ENCODE results near the gene ACTL6A. TPM values are rescaled to one million over a fixed set of nuclear protein-coding genes. Genes with fewer than 3 reads are reported as not detected.

ACTL6A gene
- total RNA-seq, 1 experiment from 2014 or later, result 61.9 TPM

DNA sequence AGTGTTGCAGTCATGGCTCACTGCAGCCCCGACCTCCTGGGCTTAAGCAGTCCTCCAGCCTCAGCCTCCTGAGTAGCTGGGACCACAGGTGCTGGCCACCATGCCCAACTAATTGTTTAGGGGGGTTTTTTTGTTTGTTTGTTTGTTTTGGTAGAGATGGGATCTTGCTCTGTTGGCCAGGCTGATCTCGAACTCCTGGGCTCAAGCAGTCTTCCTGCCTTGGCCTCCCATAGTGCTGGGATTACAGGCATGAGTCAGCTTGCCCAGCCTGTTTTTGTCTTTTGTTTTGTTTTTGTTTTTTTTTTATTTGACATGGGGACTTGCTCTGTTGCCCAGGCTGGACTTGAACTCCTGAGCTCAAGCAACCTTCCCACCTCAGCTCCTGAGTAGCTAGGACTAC is 59.3 kb downstream of the ACTL6A start:
- RAD21 ChIA-PET (ENCODE audit: low non-redundant PET in 1 of 2, low total read pairs in 2 of 2, uncharacterized antibody in 2 of 2, unreplicated experiment in 2 of 2), result no interaction called here
- DNase-seq (ENCODE audit: low read depth, low spot score) (no peak), ATAC-seq (no peak)
- Histone ChIP-seq H3K27me3 (ENCODE audit: insufficient read depth, low read length) (no peaks in the 10 kb centered on the region), H3K27ac (ENCODE audit: low read depth, low read length) (no peak overlapping the region), H3K9me3 (ENCODE audit: control insufficient read depth in 1 of 2, insufficient read depth in 1 of 2, low read depth in 1 of 2, low read length in 2 of 2) (no peaks in the 10 kb centered on the region), H4K20me1 (ENCODE audit: insufficient read depth) (no peaks in the 10 kb centered on the region), H3K36me3 (ENCODE audit: control insufficient read depth in 1 of 2, insufficient read depth in 2 of 2, low read length in 2 of 2) (peaks cover 17 to 19% of the 10 kb centered on the region in 2 experiments; a peak in 3 of 4 replicates), H3K9ac (ENCODE audit: low read length) (no peak overlapping the region), H3K9me2 (ENCODE audit: insufficient read depth) (no peaks in the 10 kb centered on the region), H3K4me2 (ENCODE audit: low read length) (no peak overlapping the region), H2AFZ (ENCODE audit: low read depth, low read length, poor library complexity, severe bottlenecking) (no peak overlapping the region), H3K79me2 (ENCODE audit: insufficient read depth, low read length) (peaks cover 3% of the 10 kb centered on the region; the same call in 1 of the 2 replicates), H3K4me1 (ENCODE audit: control insufficient read depth in 1 of 2, insufficient read depth in 2 of 2, low read length in 2 of 2) (no peaks in the 10 kb centered on the region), H3K4me3 (replicated peaks in 1 of 2; ENCODE audit: low read depth in 1 of 2, low read length in 2 of 2) (no peak overlapping the region)
- CTCF ChIA-PET, result no interaction called here
- intact Hi-C loops (cut with micrococcal nuclease), result no loop called here
- BruUV-seq (replicated peaks), result no TSS peak
- POLR2A ChIA-PET, result no interaction called here
- TF ChIP-seq EGR1 (IDR thresholded peaks at IDR 0.05; ENCODE audit: low read depth), result no peak
- TF ChIP-seq, protein P1, sequence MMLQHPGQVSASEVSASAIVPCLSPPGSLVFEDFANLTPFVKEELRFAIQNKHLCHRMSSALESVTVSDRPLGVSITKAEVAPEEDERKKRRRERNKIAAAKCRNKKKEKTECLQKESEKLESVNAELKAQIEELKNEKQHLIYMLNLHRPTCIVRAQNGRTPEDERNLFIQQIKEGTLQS (IDR thresholded peaks at IDR 0.05), result no peak

DNA sequence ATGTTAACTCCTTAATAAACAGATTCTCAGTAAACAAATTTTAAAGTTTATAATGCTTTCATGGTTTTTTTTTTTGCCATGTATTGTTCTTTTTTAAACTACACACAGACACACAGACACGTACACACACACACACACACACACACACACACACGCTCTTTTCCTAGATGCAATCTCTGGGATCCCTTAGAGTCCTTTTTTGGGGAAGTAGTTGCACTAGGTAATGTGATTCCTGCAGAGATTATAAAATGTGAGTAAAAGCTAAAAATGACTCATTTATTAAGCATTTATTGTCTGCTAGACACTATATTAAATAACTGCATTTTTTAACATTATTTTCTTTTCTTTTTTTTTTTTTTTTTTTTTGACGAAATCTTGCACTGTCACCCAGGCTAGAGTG is 61.7 kb downstream of the ACTL6A start:
- intact Hi-C loops (cut with micrococcal nuclease), result no loop called here
- BruUV-seq (replicated peaks), result no TSS peak

More for the DNA sequence above, 61.7 kb downstream of the ACTL6A start:
- Histone ChIP-seq H3K79me2 (ENCODE audit: insufficient read depth, low read length) (peaks cover 3% of the 10 kb centered on the region; the same call in 1 of the 2 replicates), H3K9me2 (ENCODE audit: insufficient read depth) (no peaks in the 10 kb centered on the region), H3K4me1 (ENCODE audit: control insufficient read depth in 1 of 2, insufficient read depth in 2 of 2, low read length in 2 of 2) (no peaks in the 10 kb centered on the region), H3K9me3 (ENCODE audit: control insufficient read depth in 1 of 2, insufficient read depth in 1 of 2, low read depth in 1 of 2, low read length in 2 of 2) (no peaks in the 10 kb centered on the region), H3K9ac (ENCODE audit: low read length) (no peak overlapping the region), H3K36me3 (ENCODE audit: control insufficient read depth in 1 of 2, insufficient read depth in 2 of 2, low read length in 2 of 2) (peaks cover 8 to 13% of the 10 kb centered on the region in 2 experiments; a peak in 3 of 4 replicates), H3K27me3 (ENCODE audit: insufficient read depth, low read length) (no peaks in the 10 kb centered on the region), H4K20me1 (ENCODE audit: insufficient read depth) (no peaks in the 10 kb centered on the region), H3K4me2 (ENCODE audit: low read length) (no peak overlapping the region), H3K27ac (ENCODE audit: low read depth, low read length) (no peak overlapping the region), H2AFZ (ENCODE audit: low read depth, low read length, poor library complexity, severe bottlenecking) (no peak overlapping the region), H3K4me3 (replicated peaks in 1 of 2; ENCODE audit: low read depth in 1 of 2, low read length in 2 of 2) (no peak overlapping the region)
- DNase-seq (ENCODE audit: low read depth, low spot score), result no peak
- RAD21 ChIA-PET (ENCODE audit: low non-redundant PET in 1 of 2, low total read pairs in 2 of 2, uncharacterized antibody in 2 of 2, unreplicated experiment in 2 of 2), result no interaction called here
- CTCF ChIA-PET, result no interaction called here
- ATAC-seq, result no peak
- no peak for TF ChIP-seq EGR1 (IDR thresholded peaks at IDR 0.05; ENCODE audit: low read depth)
- no peak for TF ChIP-seq RAD21 (IDR thresholded peaks at IDR 0.05; ENCODE audit: low read depth)
- no peak for TF ChIP-seq POLR2AphosphoS5 (IDR thresholded peaks at IDR 0.05; ENCODE audit: low read depth, low read length)
- TF ChIP-seq SIN3A (IDR thresholded peaks at IDR 0.05; ENCODE audit: low read depth), result no peak
- POLR2A ChIA-PET, result no interaction called here

All from HCT116 (cell line).